Skin epidermis (tissue), 12 donors: ENCODE data around the gene DYNC2H1.

Source experiments
- H3K27ac ChIP-seq, 21 experiments: fragments of 200-600 bp; sonication (generic) in 11 of 21; one replicate each; pipeline ENCODE4 v1.5.0; 2020; ENCODE audit warnings: mild to moderate bottlenecking in 3 of 21, inconsistent platforms in 2 of 21, moderate library complexity in 2 of 21
- H3K4me3 ChIP-seq, 7 experiments: fragments of 200-600 bp; sonication (generic) in 2 of 7; one replicate each; pipeline ENCODE4 v1.5.0; 2020; ENCODE audit warnings: inconsistent platforms in 2 of 7, mild to moderate bottlenecking in 2 of 7, moderate library complexity in 1 of 7

The DYNC2H1 gene

GRCh38 chr11:103494491-103494890, 385.3 kb downstream of the DYNC2H1 start:
- H3K27ac ChIP-seq = no peak overlapping the region
- no peak overlapping the region for H3K4me3 ChIP-seq

GRCh38 chr11:103497268-103497667, 388.0 kb downstream of the DYNC2H1 start:
- H3K27ac ChIP-seq = no peak overlapping the region
- H3K4me3 ChIP-seq = no peak overlapping the region

GRCh38 chr11:103499710-103500340, 390.6 kb downstream of the DYNC2H1 start:
- Histone ChIP-seq H3K4me3 (no peak overlapping the region), H3K27ac (no peak overlapping the region)

- H3K4me3 ChIP-seq = no peak overlapping the region
- H3K27ac ChIP-seq = no peak overlapping the region
Observed at GRCh38 chr11:103515283-103515682, 406.1 kb downstream of the DYNC2H1 start.

GRCh38 chr11:103520792-103521191, 411.6 kb downstream of the DYNC2H1 start:
- Histone ChIP-seq H3K4me3 (no peak overlapping the region), H3K27ac (no peak overlapping the region)

- Histone ChIP-seq H3K27ac (no peak overlapping the region), H3K4me3 (no peak overlapping the region)
Observed at GRCh38 chr11:103525069-103525468, 415.8 kb downstream of the DYNC2H1 start.

- no peak overlapping the region for H3K27ac ChIP-seq
- H3K4me3 ChIP-seq = no peak overlapping the region
Observed at GRCh38 chr11:103528046-103528445, 418.8 kb downstream of the DYNC2H1 start.

GRCh38 chr11:103528596-103528995, 419.4 kb downstream of the DYNC2H1 start:
- no peak overlapping the region for H3K27ac ChIP-seq
- H3K4me3 ChIP-seq = no peak overlapping the region

GRCh38 chr11:103529181-103529684, 420.0 kb downstream of the DYNC2H1 start:
- Histone ChIP-seq H3K27ac (no peak overlapping the region), H3K4me3 (no peak overlapping the region)
